Kidney epithelial cell (primary cell): Measurements from ENCODE around the gene NDST4. TPM values are rescaled to one million over a fixed set of nuclear protein-coding genes. Genes with fewer than 3 reads are reported as not detected.

Experiments
- DNase-seq: peaks from one replicate; pipeline ENCODE4 v3.0.0-alpha.2; 2010; ENCODE audit warnings: low read depth
- H3K27me3 ChIP-seq: 2 replicates; pipeline ENCODE4 v1.6.0; 2011; ENCODE audit warnings: low read length; ENCODE audit not compliant: control insufficient read depth, insufficient read depth
- H3K36me3 ChIP-seq: 2 replicates; pipeline ENCODE4 v1.5.1; 2011; ENCODE audit warnings: low read length; ENCODE audit not compliant: control insufficient read depth, insufficient read depth
- H3K4me3 ChIP-seq: 2 replicates; pipeline ENCODE4 v1.5.1; 2011; ENCODE audit warnings: low read depth, mild to moderate bottlenecking, control low read depth, low read length
- CTCF ChIP-seq: IDR thresholded peaks from 2 replicates; pipeline ENCODE4 v1.5.1; 2011; ENCODE audit warnings: mild to moderate bottlenecking, moderate library complexity, low read length, control low read depth, inconsistent platforms; ENCODE audit not compliant: insufficient read depth, poor library complexity, severe bottlenecking
- total RNA-seq: library from RNA; depleted of rRNA; stranded (reverse); fragments of >200 nt; gene quantifications from 2 replicates; pipeline ENCODE4 v1.2.3, GENCODE V29; 2015

Gene NDST4
- total RNA-seq, 1 donor from 2014 or later: not detected

GRCh38 chr4:114807759-114808404 is 305.5 kb downstream of the NDST4 start:
- Histone ChIP-seq H3K27me3 (no peaks in the 10 kb centered on the region), H3K36me3 (no peaks in the 10 kb centered on the region), H3K4me3 (no peak overlapping the region)
- no peak for DNase-seq
- peak; percentile 71 for TF ChIP-seq CTCF

GRCh38 chr4:114807357-114807756 is 306.1 kb downstream of the NDST4 start:
- no peaks in the 10 kb centered on the region for H3K36me3 ChIP-seq

GRCh38 chr4:114791976-114792375 is 321.4 kb downstream of the NDST4 start:
- Histone ChIP-seq H3K27me3 (no peaks in the 10 kb centered on the region), H3K36me3 (no peaks in the 10 kb centered on the region)
- no peak for TF ChIP-seq CTCF

More at GRCh38 chr4:114807357-114807756, 306.1 kb downstream of the NDST4 start:
- H3K27me3 ChIP-seq: no peaks in the 10 kb centered on the region
- H3K4me3 ChIP-seq: no peak overlapping the region
- DNase-seq: no peak
- TF ChIP-seq CTCF: no peak

GRCh38 chr4:114785570-114785969 is 327.9 kb downstream of the NDST4 start:
- TF ChIP-seq CTCF: no peak
- no peaks in the 10 kb centered on the region for H3K27me3 ChIP-seq
- no peak overlapping the region for H3K4me3 ChIP-seq
- no peaks in the 10 kb centered on the region for H3K36me3 ChIP-seq
- DNase-seq: no peak

More at GRCh38 chr4:114791976-114792375, 321.4 kb downstream of the NDST4 start:
- H3K4me3 ChIP-seq: no peak overlapping the region
- no peak for DNase-seq

- no peaks in the 10 kb centered on the region for H3K36me3 ChIP-seq
- no peak overlapping the region for H3K4me3 ChIP-seq
- no peak for TF ChIP-seq CTCF
- no peak for DNase-seq
- H3K27me3 ChIP-seq: no peaks in the 10 kb centered on the region
These were observed 330.2 kb downstream of the NDST4 start for GRCh38 chr4:114783215-114783595.

GRCh38 chr4:114782415-114783214 is 330.8 kb downstream of the NDST4 start:
- no peak for DNase-seq
- no peaks in the 10 kb centered on the region for H3K36me3 ChIP-seq
- no peak for TF ChIP-seq CTCF
- H3K4me3 ChIP-seq: no peak overlapping the region
- H3K27me3 ChIP-seq: no peaks in the 10 kb centered on the region
